Right lung (tissue), 5 donors: ENCODE data around the gene DGCR6L. TPM values are rescaled to one million over a fixed set of nuclear protein-coding genes. Genes with fewer than 3 reads are reported as not detected.

Source experiments
- DNase-seq, 2 donors: peaks; one replicate each; pipeline ENCODE4 v3.0.0-alpha.2; 2013
- polyA plus RNA-seq, 5 donors: library from polyadenylated mRNA; unstranded; fragments of 120-200 nt; gene quantifications; one replicate each; pipeline versions ENCODE4 v1.2.1 to v1.2.3, GENCODE V29; 2013; ENCODE audit warnings: inconsistent platforms in 1 of 5, low replicate concordance in 1 of 5; ENCODE audit not compliant: insufficient read length in 5 of 5, insufficient read depth in 1 of 5

Gene DGCR6L
- polyA plus RNA-seq, 5 donors, result 40.9 to 69.8 (median 50.9) TPM

DNA sequence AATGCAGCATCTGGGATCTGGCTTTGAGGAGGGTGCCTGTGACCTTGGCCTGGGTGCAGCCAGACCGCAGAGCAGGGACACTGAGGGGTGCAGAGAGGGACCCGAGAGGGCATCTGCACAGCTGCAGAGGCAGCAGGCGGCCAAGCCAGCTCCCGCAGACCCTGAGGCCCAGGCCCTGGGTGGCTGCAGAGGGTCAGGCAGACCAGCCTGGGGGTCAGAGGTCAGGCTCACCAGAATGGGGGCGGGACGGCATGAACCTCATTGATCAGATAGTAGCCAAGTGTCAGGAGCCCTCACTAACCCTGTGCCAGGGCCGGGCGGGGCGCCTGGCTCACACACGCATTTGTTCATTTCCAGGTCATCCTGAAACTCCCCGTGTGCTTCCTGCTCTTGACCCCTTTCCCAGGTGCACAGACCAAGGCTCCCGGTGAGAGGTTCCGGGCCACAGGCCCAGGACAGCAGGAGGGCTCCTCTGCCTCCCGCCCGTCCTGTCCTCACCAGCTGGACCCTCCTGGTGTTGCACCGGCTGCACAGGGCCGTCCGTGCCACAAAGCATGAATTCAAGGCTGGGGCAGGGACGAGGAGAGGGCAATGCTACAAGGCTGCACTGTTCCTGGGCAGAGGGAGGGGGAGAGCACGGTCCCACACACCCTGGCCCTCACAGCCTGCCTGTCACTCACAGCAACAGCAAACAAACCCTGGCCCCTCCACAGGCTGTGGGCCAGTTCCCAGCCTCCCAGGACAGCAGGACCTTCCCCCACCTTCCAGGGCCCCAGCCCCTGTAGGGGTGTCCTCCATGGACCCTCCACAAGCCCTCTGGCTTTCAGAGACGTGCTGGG lies 55.0 kb downstream of the DGCR6L start:
- no peak for DNase-seq

Other genes starting within 250 kb of the DGCR6L start
- gene DGCR8, start 239.8 kb downstream of the DGCR6L start, polyA plus RNA-seq, result 10 to 100 TPM; 42.6 to 50.7 (median 45.2) TPM
- gene RANBP1, start 204.0 kb downstream of the DGCR6L start, polyA plus RNA-seq, result 100 to 1,000 TPM; 140 to 189 (median 161) TPM
- gene TRMT2A, start 202.8 kb downstream of the DGCR6L start, polyA plus RNA-seq, result 10 to 100 TPM; 28.8 to 64.0 (median 46.4) TPM
- 10 to 100 TPM; 27.5 to 61.1 (median 46.6) TPM for gene ZDHHC8, start 188.3 kb downstream of the DGCR6L start, polyA plus RNA-seq
- gene CCDC188, start 169.0 kb downstream of the DGCR6L start, polyA plus RNA-seq, result 1 to 10 TPM; 1.4 to 2.9 (median 1.8) TPM
- 10 to 100 TPM in 1 of 5 donors, 1 to 10 TPM in 4; 4.2 to 11.9 (median 4.9) TPM for gene RTN4R, start 51.7 kb downstream of the DGCR6L start, polyA plus RNA-seq
- gene ZNF74, start 74.1 kb upstream of the DGCR6L start, polyA plus RNA-seq, result 10 to 100 TPM; 16.2 to 22.5 (median 21.0) TPM
- 10 to 100 TPM; 15.1 to 39.6 (median 23.5) TPM for gene SCARF2, start 117.8 kb upstream of the DGCR6L start, polyA plus RNA-seq
- gene KLHL22, start 175.7 kb upstream of the DGCR6L start, polyA plus RNA-seq, result 10 to 100 TPM; 30.0 to 36.0 (median 33.9) TPM
- gene MED15, start 187.6 kb upstream of the DGCR6L start, polyA plus RNA-seq, result 10 to 100 TPM; 38.1 to 62.5 (median 50.7) TPM